Suprapubic skin (tissue), 4 donors: ENCODE results near the gene CELSR1.

Experiments
- EP300 ChIP-seq: sonication (generic); formaldehyde crosslinking; IDR thresholded peaks from one replicate; pipeline ENCODE4 v1.6.1; 2017; ENCODE audit warnings: antibody characterized with exemption
- POLR2A ChIP-seq, 2 donors: fragments of 450-650 bp; IDR thresholded peaks; one replicate each; pipeline ENCODE4 v1.6.1; 2017; ENCODE audit warnings: antibody characterized with exemption in 2 of 2, mild to moderate bottlenecking in 2 of 2, moderate library complexity in 2 of 2
- POLR2AphosphoS5 ChIP-seq, 3 donors: sonication (generic); formaldehyde crosslinking; IDR thresholded peaks; one replicate each; pipeline ENCODE4 v1.6.1; 2017; ENCODE audit warnings: antibody characterized with exemption in 3 of 3
- TF ChIP-seq, protein P1 (sequence below), 2 donors: fragments of 200-600 bp in 1 of 2; fragments of 450-650 bp in 1 of 2; sonication (generic) in 1 of 2; IDR thresholded peaks; one replicate each; pipeline ENCODE4 v1.5.1; 2016 to 2019; ENCODE audit warnings: antibody characterized with exemption in 2 of 2, mild to moderate bottlenecking in 1 of 2, moderate library complexity in 1 of 2

DNA sequence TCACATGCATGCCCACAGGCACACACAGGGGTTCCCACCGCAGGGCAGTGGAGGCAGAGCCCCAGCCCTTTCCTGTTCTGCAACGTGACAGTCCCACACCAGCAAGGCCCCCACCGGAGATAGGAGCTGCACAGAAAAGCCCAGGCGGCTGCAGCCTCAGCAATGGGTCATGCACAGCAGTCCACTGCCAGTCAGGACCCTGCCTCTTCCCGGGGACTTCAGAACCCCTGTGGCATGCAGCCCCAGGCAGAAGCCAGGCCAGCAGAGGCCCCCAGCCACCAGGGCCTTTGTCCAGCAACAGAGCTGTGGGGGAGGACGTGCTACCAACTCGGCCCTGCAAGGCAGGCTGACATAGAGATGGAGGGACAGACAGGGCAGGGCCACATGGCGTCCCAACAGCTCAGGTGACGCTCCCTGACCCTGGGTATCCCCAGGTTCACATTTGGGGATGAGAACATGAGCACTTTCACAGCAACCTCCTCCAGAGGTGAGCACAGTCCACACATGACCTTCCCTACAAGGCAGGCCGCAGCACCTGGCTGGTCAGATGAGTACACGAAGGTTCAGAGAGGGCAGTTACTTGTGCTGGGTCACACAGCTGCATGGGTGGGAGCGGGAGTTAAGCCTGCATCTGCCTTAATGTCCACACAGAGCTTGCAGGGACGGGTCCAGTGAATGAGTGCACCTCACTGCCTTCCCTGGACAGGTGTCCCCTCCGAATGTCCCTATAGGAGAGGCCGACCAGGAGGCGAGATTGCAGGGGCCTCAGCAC lies 87.3 kb downstream of the CELSR1 start:
- TF ChIP-seq, protein P1, sequence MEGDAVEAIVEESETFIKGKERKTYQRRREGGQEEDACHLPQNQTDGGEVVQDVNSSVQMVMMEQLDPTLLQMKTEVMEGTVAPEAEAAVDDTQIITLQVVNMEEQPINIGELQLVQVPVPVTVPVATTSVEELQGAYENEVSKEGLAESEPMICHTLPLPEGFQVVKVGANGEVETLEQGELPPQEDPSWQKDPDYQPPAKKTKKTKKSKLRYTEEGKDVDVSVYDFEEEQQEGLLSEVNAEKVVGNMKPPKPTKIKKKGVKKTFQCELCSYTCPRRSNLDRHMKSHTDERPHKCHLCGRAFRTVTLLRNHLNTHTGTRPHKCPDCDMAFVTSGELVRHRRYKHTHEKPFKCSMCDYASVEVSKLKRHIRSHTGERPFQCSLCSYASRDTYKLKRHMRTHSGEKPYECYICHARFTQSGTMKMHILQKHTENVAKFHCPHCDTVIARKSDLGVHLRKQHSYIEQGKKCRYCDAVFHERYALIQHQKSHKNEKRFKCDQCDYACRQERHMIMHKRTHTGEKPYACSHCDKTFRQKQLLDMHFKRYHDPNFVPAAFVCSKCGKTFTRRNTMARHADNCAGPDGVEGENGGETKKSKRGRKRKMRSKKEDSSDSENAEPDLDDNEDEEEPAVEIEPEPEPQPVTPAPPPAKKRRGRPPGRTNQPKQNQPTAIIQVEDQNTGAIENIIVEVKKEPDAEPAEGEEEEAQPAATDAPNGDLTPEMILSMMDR (IDR thresholded peaks at IDR 0.05) = no peak
- TF ChIP-seq POLR2A (IDR thresholded peaks at IDR 0.05) = no peak
- TF ChIP-seq POLR2AphosphoS5 (IDR thresholded peaks at IDR 0.05) = no peak
- TF ChIP-seq EP300 = no peak
